Measurements from ENCODE around the gene CFAP251.

Gene CFAP251

DNA sequence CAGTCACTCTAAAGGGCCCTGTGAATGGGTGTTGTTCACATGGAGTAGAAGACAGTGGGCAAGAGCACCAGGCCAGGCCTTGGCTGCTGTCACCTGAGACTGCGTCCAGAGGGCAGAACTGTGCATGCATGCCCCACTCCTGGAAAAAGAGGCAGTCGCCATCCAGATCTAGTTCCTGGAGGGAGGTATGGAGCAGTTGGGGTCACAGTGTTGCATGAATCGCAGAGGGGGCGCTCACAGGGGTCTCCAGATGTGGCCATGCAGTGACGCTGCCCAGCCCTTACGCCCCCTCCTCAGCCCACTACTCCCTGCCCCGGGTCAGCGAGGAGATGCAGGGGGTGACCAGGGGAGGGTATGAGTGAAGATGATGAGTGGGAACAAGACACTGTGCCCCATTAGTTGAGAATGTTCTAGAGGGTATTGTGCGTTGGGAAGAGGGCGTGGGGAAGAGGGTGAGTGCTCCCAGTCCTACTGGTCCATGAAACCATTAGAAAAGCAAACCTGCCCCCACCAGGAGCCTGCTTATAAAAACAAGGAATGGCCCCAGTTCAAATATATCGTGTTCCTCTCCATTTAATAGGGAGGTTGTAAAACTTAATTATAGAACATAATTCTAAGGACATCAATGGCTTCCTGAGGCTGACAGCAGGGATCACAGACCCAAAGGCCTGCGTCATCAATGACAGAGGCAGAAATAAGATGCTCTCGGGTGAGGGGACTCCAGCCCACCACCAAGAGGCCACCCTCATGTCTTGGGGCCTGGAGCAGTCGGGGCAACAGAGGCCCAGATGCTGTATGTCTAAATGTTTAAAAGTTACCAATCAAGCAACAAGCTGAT, 71.1 kb downstream of the CFAP251 start:
- CTCF ChIA-PET, result no interaction called here
- no peak overlapping the region for H3K4me3 ChIP-seq (ENCODE audit: low read depth, low read length)
- TF ChIP-seq, protein P1, sequence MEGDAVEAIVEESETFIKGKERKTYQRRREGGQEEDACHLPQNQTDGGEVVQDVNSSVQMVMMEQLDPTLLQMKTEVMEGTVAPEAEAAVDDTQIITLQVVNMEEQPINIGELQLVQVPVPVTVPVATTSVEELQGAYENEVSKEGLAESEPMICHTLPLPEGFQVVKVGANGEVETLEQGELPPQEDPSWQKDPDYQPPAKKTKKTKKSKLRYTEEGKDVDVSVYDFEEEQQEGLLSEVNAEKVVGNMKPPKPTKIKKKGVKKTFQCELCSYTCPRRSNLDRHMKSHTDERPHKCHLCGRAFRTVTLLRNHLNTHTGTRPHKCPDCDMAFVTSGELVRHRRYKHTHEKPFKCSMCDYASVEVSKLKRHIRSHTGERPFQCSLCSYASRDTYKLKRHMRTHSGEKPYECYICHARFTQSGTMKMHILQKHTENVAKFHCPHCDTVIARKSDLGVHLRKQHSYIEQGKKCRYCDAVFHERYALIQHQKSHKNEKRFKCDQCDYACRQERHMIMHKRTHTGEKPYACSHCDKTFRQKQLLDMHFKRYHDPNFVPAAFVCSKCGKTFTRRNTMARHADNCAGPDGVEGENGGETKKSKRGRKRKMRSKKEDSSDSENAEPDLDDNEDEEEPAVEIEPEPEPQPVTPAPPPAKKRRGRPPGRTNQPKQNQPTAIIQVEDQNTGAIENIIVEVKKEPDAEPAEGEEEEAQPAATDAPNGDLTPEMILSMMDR (IDR thresholded peaks at IDR 0.05; ENCODE audit: insufficient read depth, low read length, missing control alignments), result no peak
- no peak for DNase-seq (ENCODE audit: low read depth, low spot score)
- POLR2A ChIA-PET, result no interaction called here

DNA sequence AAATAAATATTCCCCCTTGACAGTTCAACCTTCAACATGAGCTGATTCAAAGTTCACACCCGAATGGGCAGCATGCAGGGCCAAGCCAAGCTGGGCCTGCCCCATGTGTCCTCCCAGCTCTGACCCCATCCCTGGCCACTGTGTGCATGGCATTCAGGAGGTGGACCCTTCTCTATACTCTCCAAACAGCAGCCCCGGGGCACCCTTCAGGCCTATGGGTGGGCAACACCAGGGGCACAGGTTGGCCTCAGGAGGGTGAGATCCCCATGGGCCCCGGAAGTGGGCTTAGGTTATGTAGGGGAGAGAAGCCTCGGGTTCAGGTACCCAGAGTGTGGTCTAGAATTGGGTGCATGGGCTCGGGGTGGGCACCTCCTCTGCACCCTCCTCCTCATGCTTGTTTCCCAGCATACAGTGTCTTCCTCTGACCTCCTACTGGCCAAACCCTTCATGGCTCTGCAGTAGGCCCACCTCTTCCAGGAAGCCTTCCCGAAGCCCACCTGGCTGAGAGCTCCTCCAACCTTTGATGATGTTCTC, 71.8 kb downstream of the CFAP251 start:
- H3K4me3 ChIP-seq (ENCODE audit: low read depth, low read length), result no peak overlapping the region
- TF ChIP-seq, protein P1 (IDR thresholded peaks at IDR 0.05; ENCODE audit: insufficient read depth, low read length, missing control alignments), result no peak
- ChIA-PET CTCF (interaction anchor here (1.0 to 1.2 kb wide), 2 partner anchors 11 to 74 kb away, joined by 3 read pairs; no protein-coding TSS in a partner anchor), POLR2A (no interaction called here)
- no peak for DNase-seq (ENCODE audit: low read depth, low spot score)

DNA sequence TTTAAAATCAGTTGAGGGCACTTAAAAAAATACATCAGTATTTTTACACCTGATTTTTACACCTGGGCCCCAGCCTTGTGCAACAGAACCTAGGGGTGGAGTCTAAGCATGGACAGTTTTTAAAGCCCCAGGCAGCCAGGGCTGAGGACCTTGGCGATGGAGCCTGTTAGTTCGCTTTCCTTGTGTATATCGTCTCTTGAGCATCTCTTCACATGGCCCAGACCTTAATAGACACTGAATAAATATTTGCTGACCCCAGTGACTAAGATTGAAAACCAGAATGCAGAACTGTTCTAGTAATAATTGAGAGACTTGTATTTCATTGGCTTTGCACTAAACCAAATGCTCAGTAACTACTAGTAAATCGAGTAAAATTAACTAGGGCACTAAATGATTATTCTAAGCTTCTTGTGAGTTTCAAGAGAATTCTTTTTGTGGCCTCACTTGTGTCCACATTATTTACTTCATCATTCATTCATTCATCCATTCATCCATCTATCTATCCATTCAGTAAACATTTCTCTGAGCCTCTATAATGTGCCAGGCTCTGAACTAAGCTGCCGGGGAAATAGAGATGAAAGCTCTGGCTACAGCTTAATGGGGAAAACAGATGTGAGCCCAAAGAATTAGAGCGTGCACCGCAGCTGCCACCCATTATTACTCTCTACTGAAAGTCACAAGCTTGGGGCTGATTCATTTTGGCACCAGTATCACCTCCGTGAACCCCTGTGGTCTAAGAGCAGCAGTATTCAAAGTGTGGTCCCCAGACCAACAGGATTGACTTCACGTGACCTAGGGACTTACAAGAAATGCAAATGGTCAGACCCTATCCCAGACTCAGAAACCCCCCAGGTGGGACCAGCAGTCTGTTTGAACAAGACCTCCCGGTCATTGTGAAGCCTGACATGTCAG, 72.6 kb downstream of the CFAP251 start:
- H3K4me3 ChIP-seq (ENCODE audit: low read depth, low read length), result no peak overlapping the region
- no peak for DNase-seq (ENCODE audit: low read depth, low spot score)
- CTCF ChIA-PET, result interaction anchor here (1.0 to 2.2 kb wide), 3 partner anchors 12 to 196 kb away, joined by 3 to 8 read pairs (median 3); no protein-coding TSS in a partner anchor
- POLR2A ChIA-PET, result no interaction called here
- TF ChIP-seq, protein P1 (IDR thresholded peaks at IDR 0.05; ENCODE audit: insufficient read depth, low read length, missing control alignments), result no peak

DNA sequence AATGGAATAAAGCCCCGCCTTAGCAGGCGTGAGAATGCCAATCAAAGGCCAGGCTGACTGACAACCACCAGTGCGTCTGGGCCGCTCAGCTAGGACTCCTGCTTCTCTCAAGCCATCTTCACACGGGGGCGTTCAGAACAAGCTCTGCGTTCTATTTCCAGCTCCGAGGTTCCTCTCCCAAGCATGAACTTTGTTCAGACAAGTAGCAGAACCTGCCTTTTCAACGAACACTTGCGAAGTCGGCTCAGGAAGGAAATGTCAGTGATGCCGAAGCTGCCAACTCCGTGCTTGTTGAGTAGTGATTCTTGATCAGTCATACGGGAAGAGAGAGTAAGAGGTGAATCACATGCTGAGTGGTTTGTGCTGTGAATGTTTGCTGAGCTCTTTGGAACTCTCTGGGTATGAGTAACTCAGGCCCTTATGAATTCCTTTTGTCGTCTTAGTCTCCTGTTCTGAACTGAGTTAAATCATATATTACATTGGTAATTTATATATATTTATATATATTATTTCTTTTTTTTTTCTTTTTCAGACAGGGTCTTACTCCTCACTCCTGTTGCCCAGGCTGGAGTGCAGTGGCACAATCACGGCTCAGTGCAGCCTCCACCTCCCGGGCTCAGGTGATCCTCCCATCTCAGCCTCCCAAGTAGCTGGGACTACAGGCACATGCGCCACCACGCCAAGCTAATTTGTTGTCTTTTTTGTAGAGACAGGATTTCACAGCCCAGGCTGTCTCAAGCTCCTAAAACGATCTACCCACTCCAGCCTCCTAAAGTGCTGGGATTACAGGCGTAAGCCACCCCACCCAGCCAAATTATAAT, 73.9 kb downstream of the CFAP251 start:
- no peak overlapping the region for H3K4me3 ChIP-seq (ENCODE audit: low read depth, low read length)
- peak; percentile 97 for DNase-seq (ENCODE audit: low read depth, low spot score)
- CTCF ChIA-PET, result interaction anchor here (0.5 to 2.2 kb wide), 6 partner anchors 11 to 199 kb away, joined by 3 to 8 read pairs (median 3); partner anchors contain the start of genes BCL7A and CFAP251
- TF ChIP-seq, protein P1 (IDR thresholded peaks at IDR 0.05; ENCODE audit: insufficient read depth, low read length, missing control alignments), result no peak
- POLR2A ChIA-PET, result interaction anchor here (0.6 to 0.8 kb wide), 6 partner anchors 28 to 439 kb away, joined by 3 to 4 read pairs (median 3); no protein-coding TSS in a partner anchor

DNA sequence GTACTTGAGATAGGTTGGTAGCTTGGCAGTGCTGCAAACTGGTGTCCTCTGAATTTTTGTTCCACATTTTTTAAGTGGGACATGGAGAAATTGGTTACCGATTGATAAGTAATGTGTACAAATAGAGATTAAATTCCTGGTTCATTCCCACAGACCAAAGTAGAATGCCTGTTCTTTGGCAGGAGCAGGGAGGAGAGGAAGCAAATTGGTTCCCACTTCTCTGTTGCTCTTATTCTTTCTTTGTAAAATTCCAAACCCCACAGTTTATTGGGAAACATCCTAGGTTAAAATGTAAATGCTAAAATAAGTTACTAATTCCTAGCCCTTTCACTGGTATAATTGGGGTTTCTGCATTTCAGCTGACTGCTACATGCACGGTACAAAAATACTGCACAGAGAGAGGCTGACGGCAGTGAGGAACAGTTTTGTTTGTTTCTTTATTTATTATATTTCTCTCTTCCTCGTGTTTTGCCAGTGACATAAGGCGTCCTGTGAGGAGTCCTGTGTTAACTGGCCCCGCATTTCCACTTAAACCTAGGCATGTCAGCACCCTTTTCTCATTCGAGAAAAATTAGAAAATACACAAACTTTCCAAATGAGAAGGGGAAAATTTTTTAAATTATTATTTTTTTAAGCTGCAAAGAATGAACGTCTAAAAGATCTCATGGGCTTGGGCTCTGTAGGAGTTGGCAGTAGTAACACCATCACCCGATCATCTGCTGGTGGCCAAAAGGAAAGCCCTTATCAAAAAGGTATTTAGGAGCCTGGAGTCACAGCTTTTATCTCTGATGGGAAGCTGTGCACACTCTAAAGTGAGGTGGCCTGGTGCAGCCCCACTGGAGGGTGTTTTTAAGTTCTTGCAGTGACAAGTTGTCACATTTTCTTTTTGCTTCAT, 77.9 kb downstream of the CFAP251 start:
- TF ChIP-seq, protein P1 (IDR thresholded peaks at IDR 0.05; ENCODE audit: insufficient read depth, low read length, missing control alignments), result no peak
- ChIA-PET CTCF (interaction anchor here (1.5 kb wide), 1 partner anchor 26 kb away, joined by 3 read pairs; no protein-coding TSS in a partner anchor), POLR2A (no interaction called here)
- no peak for DNase-seq (ENCODE audit: low read depth, low spot score)
- H3K4me3 ChIP-seq (ENCODE audit: low read depth, low read length), result no peak overlapping the region
